ENCODE results near the gene RAB23.

GRCh38 chr6:57247603-57248002 lies 25.5 kb upstream of the RAB23 start:
- TF ChIP-seq, protein P1, sequence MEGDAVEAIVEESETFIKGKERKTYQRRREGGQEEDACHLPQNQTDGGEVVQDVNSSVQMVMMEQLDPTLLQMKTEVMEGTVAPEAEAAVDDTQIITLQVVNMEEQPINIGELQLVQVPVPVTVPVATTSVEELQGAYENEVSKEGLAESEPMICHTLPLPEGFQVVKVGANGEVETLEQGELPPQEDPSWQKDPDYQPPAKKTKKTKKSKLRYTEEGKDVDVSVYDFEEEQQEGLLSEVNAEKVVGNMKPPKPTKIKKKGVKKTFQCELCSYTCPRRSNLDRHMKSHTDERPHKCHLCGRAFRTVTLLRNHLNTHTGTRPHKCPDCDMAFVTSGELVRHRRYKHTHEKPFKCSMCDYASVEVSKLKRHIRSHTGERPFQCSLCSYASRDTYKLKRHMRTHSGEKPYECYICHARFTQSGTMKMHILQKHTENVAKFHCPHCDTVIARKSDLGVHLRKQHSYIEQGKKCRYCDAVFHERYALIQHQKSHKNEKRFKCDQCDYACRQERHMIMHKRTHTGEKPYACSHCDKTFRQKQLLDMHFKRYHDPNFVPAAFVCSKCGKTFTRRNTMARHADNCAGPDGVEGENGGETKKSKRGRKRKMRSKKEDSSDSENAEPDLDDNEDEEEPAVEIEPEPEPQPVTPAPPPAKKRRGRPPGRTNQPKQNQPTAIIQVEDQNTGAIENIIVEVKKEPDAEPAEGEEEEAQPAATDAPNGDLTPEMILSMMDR (conservative IDR thresholded peaks at IDR 0.05): no peak
- TF ChIP-seq EZH2 (IDR thresholded peaks at IDR 0.05; ENCODE audit: low read depth): no peak
